Glomerular endothelial cell (primary cell): ENCODE data around the gene SCYL1. TPM values are rescaled to one million over a fixed set of nuclear protein-coding genes. Genes with fewer than 3 reads are reported as not detected.
"Not testable (repeated sequence)": the region's sequence is repeated elsewhere in the genome, so short reads cannot be mapped to it uniquely, and the experiment has no call there.

Source experiments
- DNase-seq: peaks from one replicate; pipeline ENCODE4 v3.0.0-alpha.2; 2011; ENCODE audit warnings: low read depth, low spot score; ENCODE audit errors: extremely low read depth
- total RNA-seq: library from RNA; depleted of rRNA; stranded (reverse); fragments of >200 nt; gene quantifications from 2 replicates; pipeline ENCODE4 v1.2.3, GENCODE V29; 2015

The SCYL1 gene
- total RNA-seq, 1 donor from 2014 or later: 104 TPM

GRCh38 chr11:65504674-65505465 lies 20.0 kb upstream of the SCYL1 start:
- DNase-seq: no peak

- no peak for DNase-seq
These were observed 19.2 kb upstream of the SCYL1 start for GRCh38 chr11:65505466-65506289.

DNA sequence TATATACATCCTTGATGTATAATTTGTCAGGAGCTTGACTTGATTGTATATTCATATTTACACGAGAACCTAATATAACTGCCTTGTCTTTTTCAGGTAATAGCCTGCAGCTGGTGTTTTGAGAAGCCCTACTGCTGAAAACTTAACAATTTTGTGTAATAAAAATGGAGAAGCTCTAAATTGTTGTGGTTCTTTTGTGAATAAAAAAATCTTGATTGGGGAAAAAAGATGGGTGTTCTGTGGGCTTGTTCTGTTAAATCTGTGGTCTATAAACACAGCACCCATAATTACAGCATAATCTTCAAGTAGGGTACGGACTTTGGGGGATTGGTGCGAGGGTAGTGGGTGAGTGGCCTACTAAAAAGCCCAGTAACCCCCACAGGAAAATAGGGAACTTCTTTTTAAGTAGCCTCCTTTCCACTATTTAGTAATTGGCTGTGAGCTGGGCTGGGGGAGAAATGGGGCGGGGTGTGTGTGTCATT lies 18.6 kb upstream of the SCYL1 start:
- DNase-seq: no peak

DNA sequence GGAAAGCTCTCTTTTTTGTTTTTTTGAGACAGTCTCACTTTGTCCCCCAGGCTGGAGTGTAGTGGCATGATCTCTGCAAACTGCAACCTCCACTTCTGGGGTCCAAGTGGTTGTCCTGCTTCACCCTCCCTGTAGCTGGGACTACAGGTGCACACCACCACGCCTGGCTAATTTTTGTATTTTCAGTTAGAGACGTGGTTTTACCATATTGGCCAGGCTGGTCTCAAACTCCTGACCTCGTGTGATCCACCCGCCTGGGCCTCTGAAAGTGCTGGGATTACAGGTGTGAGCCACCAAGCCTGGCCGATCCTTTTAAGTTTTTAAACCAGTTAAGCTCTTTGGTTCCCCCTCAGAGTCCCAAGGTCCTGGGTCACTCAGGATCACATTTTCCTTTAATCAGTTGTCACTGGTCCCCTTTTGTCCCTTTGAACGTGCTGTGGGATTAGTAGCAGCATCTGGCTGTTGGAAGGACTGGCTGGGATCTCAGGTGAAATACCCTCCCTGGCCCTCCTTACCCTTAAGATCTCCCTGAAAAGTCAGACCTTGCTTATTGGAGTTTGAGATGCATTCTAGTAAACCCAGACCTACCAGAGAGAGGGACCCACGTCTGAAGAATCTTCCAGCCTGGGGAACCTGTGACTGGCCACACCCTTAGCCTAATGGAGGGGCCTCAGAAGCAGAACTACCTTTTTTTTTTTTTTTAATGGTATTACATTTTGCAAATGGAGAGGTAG lies 17.9 kb upstream of the SCYL1 start:
- DNase-seq: no peak

DNA sequence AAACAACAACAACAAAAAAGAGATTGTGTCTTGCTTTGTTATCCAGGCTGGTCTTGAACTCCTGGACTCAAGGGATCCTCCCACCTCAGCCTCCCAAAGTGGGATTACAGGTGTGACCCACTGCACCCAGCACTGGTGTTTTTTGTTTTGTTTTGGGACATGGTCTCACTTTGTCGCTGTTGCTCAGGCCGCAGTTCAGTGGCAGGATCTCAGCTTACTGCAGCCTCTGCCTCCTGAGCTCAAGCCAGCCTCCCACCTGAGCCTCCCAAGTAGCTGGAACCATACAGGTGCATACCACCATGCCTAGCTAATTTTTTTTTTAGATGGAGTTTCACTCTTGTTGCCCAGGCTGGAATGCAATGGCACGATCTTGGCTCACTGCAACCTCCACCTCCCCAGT lies 12.6 kb upstream of the SCYL1 start:
- not testable (repeated sequence) for DNase-seq

DNA sequence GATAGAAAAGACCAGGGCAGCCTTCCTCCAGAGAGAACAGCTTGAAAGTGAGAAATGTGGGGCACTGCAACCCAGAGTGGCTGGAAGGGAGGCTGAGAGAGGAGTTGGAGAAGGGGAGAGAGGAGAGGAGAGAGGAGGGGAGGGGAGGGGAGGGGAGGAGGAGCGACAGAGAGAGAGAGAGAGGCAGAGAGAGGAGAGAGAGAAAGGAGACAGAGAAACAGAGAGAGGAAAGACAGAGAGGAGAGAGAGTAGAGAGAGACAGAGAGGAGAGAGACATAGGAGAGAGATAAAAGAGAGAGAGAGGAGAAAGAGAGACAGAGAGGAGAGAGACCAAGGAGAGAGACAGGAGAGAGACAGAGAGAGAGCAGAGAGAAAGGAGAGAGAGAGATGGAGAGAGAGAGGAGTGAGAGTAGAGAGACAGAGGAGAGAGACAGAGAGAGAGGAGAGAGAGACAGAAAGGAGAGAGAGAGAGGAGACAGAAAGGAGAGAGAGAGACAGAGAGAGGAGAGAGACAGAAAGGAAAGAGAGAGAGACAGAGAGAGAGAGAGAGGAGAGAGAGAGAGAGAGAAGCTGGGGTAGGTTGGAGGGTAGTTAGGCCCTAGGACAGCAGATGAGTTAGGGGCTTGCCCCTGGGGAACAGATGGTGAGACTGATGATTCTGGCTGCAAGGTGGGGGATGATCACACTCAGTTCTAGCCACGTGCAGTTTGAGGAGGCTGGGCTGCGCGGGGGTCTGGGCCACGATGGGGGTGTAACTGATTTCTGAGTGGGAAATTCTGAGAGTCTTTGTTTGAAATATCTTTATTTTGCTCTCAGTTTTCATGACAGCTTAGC lies 8.5 kb upstream of the SCYL1 start:
- no peak for DNase-seq

- not testable (repeated sequence) for DNase-seq
These were observed 5.8 kb upstream of the SCYL1 start for GRCh38 chr11:65518941-65519549.

DNA sequence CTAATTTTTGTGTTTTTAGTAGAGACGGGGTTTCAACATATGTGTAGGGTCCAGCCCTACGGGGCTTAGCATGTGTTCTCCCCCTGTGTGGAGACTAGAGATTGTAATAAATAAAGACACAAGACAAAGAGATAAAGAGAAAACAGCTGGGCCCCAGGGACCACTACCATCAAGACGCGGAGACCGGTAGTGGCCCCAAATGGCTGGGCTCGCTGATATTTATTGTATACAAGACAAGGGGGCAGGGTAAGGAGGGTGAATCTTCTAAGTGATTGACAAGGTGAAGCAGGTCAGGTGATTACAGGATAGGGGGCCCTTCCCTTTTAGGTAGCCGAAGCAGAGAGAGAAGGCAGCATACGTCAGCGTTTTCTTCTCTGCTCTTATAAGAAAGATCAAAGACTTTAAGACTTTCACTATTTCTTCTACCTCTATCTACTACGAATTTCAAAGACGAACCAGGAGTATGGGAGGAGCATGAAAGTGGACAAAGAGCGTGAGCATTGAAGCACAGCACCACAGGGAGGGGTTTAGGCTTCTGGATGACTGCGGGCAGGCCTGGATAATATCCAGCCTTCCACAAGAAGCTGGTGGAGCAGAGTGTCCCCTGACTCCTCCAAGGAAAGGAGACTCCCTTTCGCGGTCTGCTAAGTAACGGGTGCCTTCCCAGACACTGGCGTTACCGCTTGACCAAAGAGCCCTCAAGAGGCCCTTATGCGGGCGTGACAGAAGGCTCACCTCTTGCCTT lies 2.9 kb upstream of the SCYL1 start:
- not testable (repeated sequence) for DNase-seq

DNA sequence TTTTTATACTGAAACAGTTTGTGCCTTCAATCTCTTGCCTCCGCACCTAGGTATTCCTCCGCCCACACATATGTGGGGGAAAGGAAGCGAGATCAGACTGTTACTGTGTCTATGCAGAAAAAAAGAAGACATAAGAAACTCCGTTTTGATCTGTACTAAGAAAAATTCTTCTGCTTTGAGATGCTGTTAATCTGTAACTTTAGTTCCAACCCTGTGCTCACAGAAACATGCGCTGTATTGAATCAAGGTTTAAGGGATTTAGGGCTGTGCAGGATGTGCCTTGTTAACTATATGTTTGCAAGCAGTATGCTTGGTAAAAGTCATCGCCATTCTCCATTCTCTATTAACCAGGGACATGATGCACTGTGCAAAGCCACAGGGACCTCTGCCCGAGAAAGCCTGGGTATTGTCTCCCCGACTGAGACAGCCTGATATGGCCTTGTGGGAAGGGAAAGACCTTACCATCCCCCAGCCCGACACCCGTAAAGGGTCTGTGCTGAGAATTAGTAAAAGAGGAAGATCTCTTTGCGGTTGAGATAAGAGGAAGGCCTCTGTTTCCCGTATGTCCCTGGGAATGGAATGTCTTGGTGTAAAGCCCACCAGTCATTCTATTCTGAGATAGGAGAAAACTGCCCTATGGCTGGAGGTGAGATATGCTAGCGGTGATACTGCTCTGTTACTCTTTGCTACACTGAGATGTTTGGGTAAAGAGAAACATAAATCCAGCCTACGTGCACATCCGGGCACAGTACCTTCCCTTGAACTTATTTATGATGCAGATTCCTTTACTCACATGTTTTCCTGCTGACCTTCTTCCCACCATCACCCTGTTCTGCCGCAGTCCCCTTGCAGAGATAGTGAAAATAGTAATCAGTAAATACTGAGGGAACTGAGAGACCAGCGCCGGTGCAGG lies 1.9 kb upstream of the SCYL1 start:
- DNase-seq: not testable (repeated sequence)

DNA sequence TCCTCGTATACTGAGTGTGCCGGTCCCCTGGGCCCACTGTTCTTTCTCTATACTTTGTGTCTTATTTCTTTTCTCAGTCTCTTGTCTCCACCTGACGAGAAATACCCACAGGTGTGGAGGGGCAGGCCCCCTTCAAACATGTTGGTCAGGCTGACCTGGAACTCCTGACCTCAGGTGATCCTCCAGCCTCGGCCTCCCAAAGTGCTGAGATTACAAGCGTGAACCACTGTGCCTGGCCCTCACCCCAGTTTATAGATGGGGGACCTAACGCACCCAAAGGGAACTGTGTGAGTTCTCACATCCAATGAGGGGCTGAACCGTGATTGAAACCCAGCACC lies 1.3 kb upstream of the SCYL1 start:
- not testable (repeated sequence) for DNase-seq

DNA sequence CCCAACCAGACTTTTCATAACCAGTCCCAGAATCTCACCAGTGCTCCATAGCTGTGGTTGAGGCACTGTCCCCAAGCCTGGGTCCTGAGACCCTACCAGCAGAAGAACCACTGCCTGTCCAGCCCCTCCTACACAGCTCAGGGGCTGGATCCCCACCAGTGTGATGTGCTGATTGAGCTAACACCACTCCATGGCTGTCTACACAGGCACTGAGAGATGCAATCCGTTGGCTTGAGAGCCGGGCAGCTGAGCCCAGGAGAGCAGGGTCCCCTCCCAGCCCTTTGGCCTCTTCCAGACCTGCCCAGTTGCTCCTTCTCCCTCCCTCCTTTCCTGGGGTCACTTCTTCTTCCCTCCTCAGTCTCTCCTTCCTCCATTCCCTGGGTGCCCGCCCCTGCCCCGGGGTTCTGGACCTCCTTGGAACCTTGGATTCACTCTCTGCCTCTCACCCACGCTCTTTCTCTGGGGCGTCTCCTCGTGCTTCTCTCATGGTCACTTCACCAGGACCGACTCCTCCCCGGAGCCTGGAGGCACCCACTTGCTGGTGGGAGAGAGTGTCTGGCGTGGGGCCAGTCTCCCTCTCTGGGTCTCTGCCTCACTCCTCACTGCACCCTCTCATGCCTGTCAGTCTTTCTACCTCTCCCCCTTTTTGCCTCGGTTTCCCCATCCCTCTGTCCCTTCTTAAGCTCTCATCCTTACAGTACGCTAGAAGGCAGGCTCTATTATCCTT lies 706 bp upstream of the SCYL1 start:
- DNase-seq: no peak

DNA sequence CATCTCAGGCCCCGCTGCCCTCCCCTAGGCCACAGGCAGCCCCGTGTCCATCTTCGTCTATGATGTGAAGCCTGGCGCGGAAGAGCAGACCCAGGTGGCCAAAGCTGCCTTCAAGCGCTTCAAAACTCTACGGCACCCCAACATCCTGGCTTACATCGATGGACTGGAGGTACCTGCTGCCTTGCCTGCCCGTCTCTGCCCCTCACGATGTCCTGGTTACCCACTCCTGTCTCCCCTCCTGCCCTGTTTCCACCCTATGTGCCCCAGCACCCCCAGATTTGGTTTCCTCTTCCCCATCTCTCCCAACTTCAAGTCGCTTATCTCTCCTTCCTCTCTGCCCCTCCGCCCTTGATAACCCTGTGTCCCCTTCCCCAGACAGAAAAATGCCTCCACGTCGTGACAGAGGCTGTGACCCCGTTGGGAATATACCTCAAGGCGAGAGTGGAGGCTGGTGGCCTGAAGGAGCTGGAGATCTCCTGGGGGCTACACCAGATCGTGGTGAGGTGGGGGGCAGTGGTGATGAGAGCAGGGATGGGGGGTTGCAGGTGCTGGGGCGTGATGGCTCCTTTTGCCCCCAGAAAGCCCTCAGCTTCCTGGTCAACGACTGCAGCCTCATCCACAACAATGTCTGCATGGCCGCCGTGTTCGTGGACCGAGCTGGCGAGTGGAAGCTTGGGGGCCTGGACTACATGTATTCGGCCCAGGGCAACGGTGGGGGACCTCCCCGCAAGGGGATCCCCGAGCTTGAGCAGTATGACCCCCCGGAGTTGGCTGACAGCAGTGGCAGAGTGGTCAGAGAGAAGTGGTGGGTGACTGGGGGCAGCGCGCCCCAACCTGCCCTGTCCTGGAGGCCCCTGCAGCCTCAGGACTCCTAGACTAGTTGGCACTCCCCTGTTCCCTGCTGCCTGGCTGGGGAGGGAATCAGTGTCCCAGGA lies 930 bp downstream of the SCYL1 start:
- DNase-seq: no peak

GRCh38 chr11:65526744-65527143 lies 1.9 kb downstream of the SCYL1 start:
- no peak for DNase-seq

DNA sequence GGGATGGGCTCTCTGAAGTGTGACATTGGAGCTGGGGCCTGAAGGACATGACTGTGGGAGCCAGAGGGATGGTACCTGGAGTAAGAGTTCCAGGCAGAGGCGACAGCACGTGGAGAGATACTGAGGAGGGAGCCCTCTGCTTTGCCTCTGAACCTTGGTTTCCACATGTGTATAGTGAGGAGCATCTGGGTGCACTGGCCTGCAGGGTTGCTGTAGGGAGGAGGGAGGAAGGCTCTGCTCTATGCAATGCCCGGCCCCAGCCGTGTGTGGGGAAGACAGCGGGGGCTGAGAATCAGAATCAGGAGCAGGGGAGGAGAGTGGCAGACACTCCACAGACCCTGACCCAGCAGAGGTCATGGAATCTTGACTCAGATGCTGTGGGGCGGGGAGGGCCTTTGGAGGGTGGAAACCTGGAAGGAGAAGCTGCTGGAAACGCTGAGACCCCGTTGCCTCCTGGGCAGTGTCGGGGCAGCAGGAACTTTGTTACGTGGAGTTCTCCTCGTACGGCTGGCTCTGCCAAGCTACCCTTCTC lies 4.0 kb downstream of the SCYL1 start:
- no peak for DNase-seq

DNA sequence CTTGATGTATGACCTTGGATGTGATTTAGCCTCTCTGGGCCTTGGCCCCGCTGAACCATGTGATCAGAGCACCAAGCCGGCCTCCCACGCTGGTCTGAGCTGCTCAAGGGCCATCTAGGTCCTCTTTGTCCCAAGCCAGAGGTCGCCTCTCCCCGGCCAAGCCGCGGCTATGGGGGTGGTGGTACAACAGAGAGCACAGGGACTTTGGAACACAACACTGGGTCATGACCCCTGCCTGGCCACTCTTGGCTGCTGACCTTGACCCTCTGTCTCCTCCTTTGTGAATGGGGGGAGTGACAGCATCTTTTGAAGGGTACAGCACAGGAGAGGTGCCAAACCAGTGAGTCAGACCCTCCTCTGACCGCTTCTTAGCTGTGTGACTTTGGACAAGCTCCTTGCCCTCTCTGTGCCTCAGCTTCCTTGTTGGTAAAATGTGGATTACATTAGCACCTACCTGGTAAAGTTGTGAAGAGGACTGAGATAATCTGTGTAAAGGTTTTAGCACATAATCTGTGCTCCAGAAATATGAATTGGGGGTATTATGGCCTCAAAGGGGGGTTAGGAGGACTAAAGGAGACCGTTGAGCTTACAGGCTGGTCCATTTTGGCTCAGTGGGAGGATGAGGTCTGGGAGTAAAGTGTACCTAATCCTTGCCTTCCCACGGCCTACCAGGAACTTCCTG lies 4.7 kb downstream of the SCYL1 start:
- no peak for DNase-seq

- no peak for DNase-seq
These were observed 5.2 kb downstream of the SCYL1 start for GRCh38 chr11:65530157-65530496.
